Gastrocnemius medialis (tissue), 4 donors: Measurements from ENCODE around the gene ISG20.

ENCODE experiments used
- POLR2A ChIP-seq, 2 donors: fragments of 450-650 bp; IDR thresholded peaks; one replicate each; pipeline ENCODE4 v1.6.1; 2017; ENCODE audit warnings: antibody characterized with exemption in 2 of 2, mild to moderate bottlenecking in 2 of 2, moderate library complexity in 2 of 2
- TF ChIP-seq, protein P1 (sequence below), 5 experiments: fragments of 450-650 bp in 3 of 5; fragments of 200-600 bp in 2 of 5; sonication (generic) in 2 of 5; IDR thresholded peaks in 4 of 5; conservative IDR thresholded peaks in 1 of 5; 1 replicate in 4 of 5; 2 replicates in 1 of 5; pipeline ENCODE4 v1.5.1; 2016 to 2019; ENCODE audit warnings: antibody characterized with exemption in 5 of 5, mild to moderate bottlenecking in 3 of 5, moderate library complexity in 3 of 5

DNA sequence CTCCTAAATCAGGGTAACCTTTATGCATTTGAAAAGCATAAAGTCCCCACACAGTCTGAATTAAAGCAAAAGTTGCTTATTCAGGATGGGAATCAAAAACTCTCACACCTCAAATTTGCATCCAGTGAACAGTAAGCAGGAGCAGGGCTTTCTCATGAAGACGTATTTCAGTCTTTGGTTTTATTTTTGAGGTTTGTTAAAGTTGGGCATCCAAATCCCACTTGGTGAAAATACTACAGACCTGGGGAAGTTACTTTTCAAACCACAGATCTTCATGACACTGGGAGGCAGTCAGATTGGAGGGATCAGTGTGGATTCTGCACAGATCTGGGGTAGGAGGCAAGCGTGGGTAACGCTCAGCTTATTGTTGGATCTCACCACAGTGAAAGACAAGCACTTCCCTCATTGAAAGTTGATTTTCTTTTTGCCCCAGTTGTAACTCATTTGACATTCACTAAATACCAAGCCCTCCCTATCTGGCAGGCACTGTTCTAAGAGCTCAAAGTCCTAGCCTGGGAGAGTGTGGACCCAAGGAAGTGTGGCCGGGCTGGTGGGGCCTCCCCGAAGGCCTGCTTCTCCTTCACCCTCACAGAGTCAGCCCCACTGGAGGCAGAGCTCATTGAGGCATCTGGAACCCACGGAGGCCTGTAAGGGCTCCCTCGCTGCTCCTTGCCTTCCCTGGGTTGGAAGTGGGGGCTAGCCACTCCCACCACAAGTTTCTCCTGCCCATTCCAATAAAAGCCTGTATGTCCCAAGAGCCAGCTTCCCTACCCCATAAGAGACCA, 783 bp upstream of the ISG20 start:
- TF ChIP-seq, protein P1, sequence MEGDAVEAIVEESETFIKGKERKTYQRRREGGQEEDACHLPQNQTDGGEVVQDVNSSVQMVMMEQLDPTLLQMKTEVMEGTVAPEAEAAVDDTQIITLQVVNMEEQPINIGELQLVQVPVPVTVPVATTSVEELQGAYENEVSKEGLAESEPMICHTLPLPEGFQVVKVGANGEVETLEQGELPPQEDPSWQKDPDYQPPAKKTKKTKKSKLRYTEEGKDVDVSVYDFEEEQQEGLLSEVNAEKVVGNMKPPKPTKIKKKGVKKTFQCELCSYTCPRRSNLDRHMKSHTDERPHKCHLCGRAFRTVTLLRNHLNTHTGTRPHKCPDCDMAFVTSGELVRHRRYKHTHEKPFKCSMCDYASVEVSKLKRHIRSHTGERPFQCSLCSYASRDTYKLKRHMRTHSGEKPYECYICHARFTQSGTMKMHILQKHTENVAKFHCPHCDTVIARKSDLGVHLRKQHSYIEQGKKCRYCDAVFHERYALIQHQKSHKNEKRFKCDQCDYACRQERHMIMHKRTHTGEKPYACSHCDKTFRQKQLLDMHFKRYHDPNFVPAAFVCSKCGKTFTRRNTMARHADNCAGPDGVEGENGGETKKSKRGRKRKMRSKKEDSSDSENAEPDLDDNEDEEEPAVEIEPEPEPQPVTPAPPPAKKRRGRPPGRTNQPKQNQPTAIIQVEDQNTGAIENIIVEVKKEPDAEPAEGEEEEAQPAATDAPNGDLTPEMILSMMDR (IDR thresholded peaks at IDR 0.05 in 4 of 5, conservative IDR thresholded peaks at IDR 0.05 in 1 of 5) = no peak
- TF ChIP-seq POLR2A (IDR thresholded peaks at IDR 0.05) = no peak
